ENCODE data around the gene TAS1R3. TPM values are rescaled to one million over a fixed set of nuclear protein-coding genes. Genes with fewer than 3 reads are reported as not detected.

Gene TAS1R3
- total RNA-seq: 0.06 TPM in 1 of 2 replicates, not detected in the other

DNA sequence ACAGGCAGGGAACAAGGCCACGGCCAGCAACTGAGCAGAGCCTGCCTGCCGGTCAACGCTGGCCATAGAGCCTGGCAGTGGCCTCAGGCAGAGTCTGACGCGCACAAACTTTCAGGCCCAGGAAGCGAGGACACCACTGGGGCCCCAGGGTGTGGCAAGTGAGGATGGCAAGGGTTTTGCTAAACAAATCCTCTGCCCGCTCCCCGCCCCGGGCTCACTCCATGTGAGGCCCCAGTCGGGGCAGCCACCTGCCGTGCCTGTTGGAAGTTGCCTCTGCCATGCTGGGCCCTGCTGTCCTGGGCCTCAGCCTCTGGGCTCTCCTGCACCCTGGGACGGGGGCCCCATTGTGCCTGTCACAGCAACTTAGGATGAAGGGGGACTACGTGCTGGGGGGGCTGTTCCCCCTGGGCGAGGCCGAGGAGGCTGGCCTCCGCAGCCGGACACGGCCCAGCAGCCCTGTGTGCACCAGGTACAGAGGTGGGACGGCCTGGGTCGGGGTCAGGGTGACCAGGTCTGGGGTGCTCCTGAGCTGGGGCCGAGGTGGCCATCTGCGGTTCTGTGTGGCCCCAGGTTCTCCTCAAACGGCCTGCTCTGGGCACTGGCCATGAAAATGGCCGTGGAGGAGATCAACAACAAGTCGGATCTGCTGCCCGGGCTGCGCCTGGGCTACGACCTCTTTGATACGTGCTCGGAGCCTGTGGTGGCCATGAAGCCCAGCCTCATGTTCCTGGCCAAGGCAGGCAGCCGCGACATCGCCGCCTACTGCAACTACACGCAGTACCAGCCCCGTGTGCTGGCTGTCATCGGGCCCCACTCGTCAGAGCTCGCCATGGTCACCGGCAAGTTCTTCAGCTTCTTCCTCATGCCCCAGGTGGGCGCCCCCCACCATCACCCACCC, at the start of gene TAS1R3:
Gene TAS1R3, plus strand, starts transcription at position 213 of the 898 bp plus-strand sequence. Its CDS starts 66 bp downstream, at position 279.

DNA sequence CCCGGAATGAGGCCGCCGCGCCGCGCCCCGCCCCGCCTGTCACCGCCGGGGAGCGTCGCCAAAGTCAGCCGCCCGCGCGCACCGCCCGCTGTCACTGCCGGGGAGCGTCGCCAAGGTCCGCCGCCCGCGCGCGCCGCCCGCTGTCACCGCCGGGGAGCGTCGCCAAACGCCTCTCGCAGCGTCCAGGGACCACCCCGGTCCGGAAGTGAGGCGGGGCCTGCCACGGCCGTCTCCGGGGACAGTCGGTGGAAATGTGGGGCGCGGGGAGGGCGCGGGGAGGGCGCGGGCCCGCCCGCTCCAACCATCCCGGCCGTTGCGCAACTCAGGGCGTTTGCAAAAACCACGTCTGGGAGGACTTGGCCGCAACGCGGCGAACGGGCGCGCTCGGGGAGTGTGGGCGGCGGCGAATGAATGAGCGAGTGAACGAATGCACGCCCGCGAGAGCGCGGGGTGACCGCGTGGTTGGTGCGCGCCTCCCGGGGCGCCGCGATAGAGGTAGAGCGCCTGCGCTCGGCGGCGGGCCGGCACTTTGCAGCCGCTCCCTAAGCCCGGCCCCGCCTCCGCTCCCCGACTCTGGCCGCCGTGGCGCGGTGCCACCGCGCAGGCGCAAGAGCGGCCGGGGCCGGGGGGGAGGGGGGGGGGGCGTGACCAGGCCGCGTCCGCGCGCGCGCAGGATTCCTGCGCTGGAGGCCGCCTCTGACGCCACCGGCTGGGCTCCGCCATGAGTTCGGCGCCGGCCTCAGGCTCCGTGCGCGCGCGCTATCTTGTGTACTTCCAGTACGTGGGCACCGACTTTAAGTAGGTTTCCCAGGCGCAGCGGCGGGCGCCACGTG, 22.9 kb upstream of the TAS1R3 start, which contains the start of the genes ACAP3 and PUSL1:
Gene ACAP3, minus strand, starts transcription at position 8 of the 833 bp plus-strand sequence. CDS start 115 bp downstream, outside the sequence.
Gene PUSL1, plus strand, starts transcription at position 675 of the 833 bp plus-strand sequence. Its CDS starts 47 bp downstream, at position 722.

GRCh38 chr1:1324524-1325287, 6.4 kb upstream of the TAS1R3 start, which contains the start of the genes CPTP and INTS11:
Gene CPTP, plus strand, starts transcription at chr1:1324802. Its CDS starts 2,109 bp downstream, at chr1:1326911.
Gene INTS11, minus strand, starts transcription at chr1:1324660. Its CDS starts 52 bp downstream, at chr1:1324608.

GRCh38 chr1:1349256-1350012, 18.4 kb downstream of the TAS1R3 start, which contains the start of gene DVL1:
Gene DVL1, minus strand, starts transcription at chr1:1349418. Its CDS starts 353 bp downstream, at chr1:1349065.

GRCh38 chr1:1358433-1359271, 27.6 kb downstream of the TAS1R3 start, which contains the start of gene MXRA8:
Gene MXRA8, minus strand, starts transcription at chr1:1358555. Its CDS starts 51 bp downstream, at chr1:1358504.

DNA sequence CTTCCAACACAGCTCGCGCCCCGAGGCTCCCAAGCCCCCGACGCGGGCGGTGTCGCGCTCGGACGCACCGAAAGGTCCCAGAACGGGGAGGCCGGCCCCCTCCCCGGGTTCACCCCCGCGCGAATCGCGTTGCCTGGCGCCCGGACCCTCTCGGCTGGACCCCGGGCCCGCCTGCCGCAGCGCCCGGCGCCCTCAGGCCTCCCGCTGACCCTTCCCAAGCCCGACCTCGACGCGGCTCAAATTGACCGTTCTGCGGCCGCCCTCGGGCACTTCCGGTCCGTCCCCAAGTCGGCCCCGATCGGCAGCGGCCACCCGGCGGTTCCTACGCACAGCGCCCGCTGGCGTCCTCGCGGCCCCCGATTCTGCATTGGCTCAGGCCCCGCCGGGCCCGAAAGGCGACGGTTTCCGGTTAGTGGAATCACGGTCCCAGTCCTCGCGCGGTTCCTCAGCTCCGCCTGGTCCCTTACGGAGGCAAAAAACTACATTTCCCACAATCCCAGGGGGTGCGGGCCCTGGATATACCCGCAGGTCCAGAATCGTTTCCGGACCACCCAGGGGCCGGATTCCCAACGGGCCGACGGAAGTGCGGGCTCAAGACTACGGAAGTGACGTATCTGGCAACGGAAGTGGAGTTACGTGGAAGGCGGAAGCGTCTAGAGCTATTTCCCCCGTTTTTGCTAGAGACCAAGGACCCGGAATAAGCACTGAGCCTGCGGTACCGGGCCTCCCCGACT, 44.0 kb downstream of the TAS1R3 start, which contains the start of gene AURKAIP1:
Gene AURKAIP1, minus strand, starts transcription at position 279 of the 734 bp plus-strand sequence. CDS start 451 bp downstream, outside the sequence.

Other genes with a start within 250 kb of the TAS1R3 start
- 5.5 and 11.3 TPM in 2 replicates for gene C1orf159, start 215.2 kb upstream of the TAS1R3 start, total RNA-seq
- not detected in 2 replicates for gene TTLL10, start 157.4 kb upstream of the TAS1R3 start, total RNA-seq
- 4.1 TPM in 1 of 2 replicates, not detected in the other for gene TNFRSF18, start 124.7 kb upstream of the TAS1R3 start, total RNA-seq
- 3.3 and 5.9 TPM in 2 replicates for gene TNFRSF4, start 117.1 kb upstream of the TAS1R3 start, total RNA-seq
- gene SDF4, start 99.3 kb upstream of the TAS1R3 start, total RNA-seq: 201 and 230 TPM in 2 replicates
- gene B3GALT6, start 99.0 kb upstream of the TAS1R3 start, total RNA-seq: 32.1 and 35.6 TPM in 2 replicates
- 0.25 and 0.93 TPM in 2 replicates for gene C1QTNF12, start 84.6 kb upstream of the TAS1R3 start, total RNA-seq
- 37.2 and 39.1 TPM in 2 replicates for gene UBE2J2, start 57.4 kb upstream of the TAS1R3 start, total RNA-seq
- gene SCNN1D, start 50.8 kb upstream of the TAS1R3 start, total RNA-seq: 0.44 and 1.2 TPM in 2 replicates
- 24.8 and 30.2 TPM in 2 replicates for gene ACAP3, start 23.4 kb upstream of the TAS1R3 start, total RNA-seq
- 32.4 and 33.3 TPM in 2 replicates for gene PUSL1, start 22.7 kb upstream of the TAS1R3 start, total RNA-seq
- 55.9 and 57.5 TPM in 2 replicates for gene INTS11, start 6.6 kb upstream of the TAS1R3 start, total RNA-seq
- 23.7 and 25.1 TPM in 2 replicates for gene CPTP, start 6.5 kb upstream of the TAS1R3 start, total RNA-seq
- gene DVL1, start 18.1 kb downstream of the TAS1R3 start, total RNA-seq: 34.1 and 38.3 TPM in 2 replicates
- gene MXRA8, start 27.3 kb downstream of the TAS1R3 start, total RNA-seq: 630 and 641 TPM in 2 replicates
- 105 and 109 TPM in 2 replicates for gene AURKAIP1, start 43.9 kb downstream of the TAS1R3 start, total RNA-seq
- gene CCNL2, start 68.1 kb downstream of the TAS1R3 start, total RNA-seq: 119 and 121 TPM in 2 replicates
- gene MRPL20, start 76.0 kb downstream of the TAS1R3 start, total RNA-seq: 91.9 and 98.0 TPM in 2 replicates
- 0.20 and 1.00 TPM in 2 replicates for gene ANKRD65, start 90.0 kb downstream of the TAS1R3 start, total RNA-seq
- gene VWA1, start 104.4 kb downstream of the TAS1R3 start, total RNA-seq: 6.9 and 14.0 TPM in 2 replicates
- gene ATAD3C, start 118.4 kb downstream of the TAS1R3 start, total RNA-seq: not detected in 2 replicates
- gene ATAD3B, start 140.5 kb downstream of the TAS1R3 start, total RNA-seq: 8.6 and 9.3 TPM in 2 replicates
- 19.9 and 27.5 TPM in 2 replicates for gene ATAD3A, start 180.9 kb downstream of the TAS1R3 start, total RNA-seq
- gene TMEM240, start 209.3 kb downstream of the TAS1R3 start, total RNA-seq: 1.2 and 5.8 TPM in 2 replicates
- 95.3 and 101 TPM in 2 replicates for gene SSU72, start 243.6 kb downstream of the TAS1R3 start, total RNA-seq

Data from cardiac ventricle fibroblast (primary cell).